Adrenal gland (tissue), 12 donors: ENCODE measurements around the gene CYP24A1. TPM values are rescaled to one million over a fixed set of nuclear protein-coding genes. Genes with fewer than 3 reads are reported as not detected.

Experiments used
- DNase-seq, 7 donors: peaks; one replicate each; pipeline ENCODE4 v3.0.0-alpha.2; 2019 to 2020
- H3K27ac ChIP-seq, 5 donors: fragments of 200-600 bp; sonication (generic) in 4 of 5; 1 replicate in 3 of 5; 2 replicates in 2 of 5; pipeline versions ENCODE4 v1.5.1 to v1.8.0; 2016 to 2020; ENCODE audit warnings: mild to moderate bottlenecking in 1 of 5
- H3K27me3 ChIP-seq: fragments of 200-600 bp; 2 replicates; pipeline ENCODE4 v1.8.0; 2021
- H3K36me3 ChIP-seq, 2 donors: fragments of 200-600 bp; replicated peaks in 1 of 2; 1 replicate in 1 of 2; 2 replicates in 1 of 2; pipeline versions ENCODE4 v1.5.1 to v1.8.0; 2018 to 2022
- H3K4me1 ChIP-seq, 2 donors: fragments of 200-600 bp; replicated peaks in 1 of 2; 1 replicate in 1 of 2; 2 replicates in 1 of 2; pipeline versions ENCODE4 v1.5.1 to v1.8.0; 2018 to 2021
- H3K4me3 ChIP-seq, 4 donors: fragments of 200-600 bp; sonication (generic) in 3 of 4; one replicate each; pipeline ENCODE4 v1.5.1; 2016 to 2018
- H3K9me3 ChIP-seq, 3 donors: fragments of 200-600 bp; sonication (generic) in 1 of 3; replicated peaks in 1 of 3; 1 replicate in 2 of 3; 2 replicates in 1 of 3; pipeline versions ENCODE4 v1.5.1 to v1.8.0; 2016 to 2021
- POLR2A ChIP-seq, 2 donors: fragments of 450-650 bp; IDR thresholded peaks; one replicate each; pipeline ENCODE4 v1.6.1; 2017; ENCODE audit warnings: antibody characterized with exemption in 2 of 2, mild to moderate bottlenecking in 2 of 2, moderate library complexity in 1 of 2
- WGBS, 4 donors: extraction: QIAGEN DNeasy Blood & Tissue Kit in 2 of 4; methylation state at CpG; one replicate each; pipeline versions ENCODE4 v1.1.5 to v1.1.7; 2013 to 2017; 5-methylcytosine and 5-hydroxymethylcytosine counted together
- intact Hi-C, 2 donors: fragments of 100-400 bp; cut with DNase I; formaldehyde crosslinking; loops; one replicate each; pipeline versions ENCODE4 v1.14.1 to v1.15.0; 2022 to 2023
- polyA plus RNA-seq, 3 donors: library from polyadenylated mRNA; stranded (reverse); fragments of 200-250 nt in 2 of 3; fragments of 350-450 nt in 1 of 3; fragmentation: Illumina TruSeq in 1 of 3; extraction: RNeasy Lipid Tissue Mini Kit (QIAGEN cat#74804) in 1 of 3; gene quantifications; one replicate each; pipeline ENCODE4 v1.2.3, GENCODE V29; 2013 to 2014
- total RNA-seq, 9 donors: library from RNA; depleted of rRNA in 4 of 9; stranded (reverse); fragments of >200 nt in 4 of 9; fragments of 120-200 nt in 1 of 9; fragmentation: NEBNext Ultra II Directional in 1 of 9; extraction: Animal tissue kit (Norgen Biotek cat#: 25700) in 1 of 9; gene quantifications; one replicate each; pipeline versions ENCODE4 v1.1.0 to v1.2.4, GENCODE V29; 2013 to 2023
- TF ChIP-seq, protein P1 (sequence below), 6 experiments: fragments of 450-650 bp in 4 of 6; fragments of 200-600 bp in 2 of 6; sonication (generic) in 1 of 6; IDR thresholded peaks; 1 replicate in 5 of 6; 2 replicates in 1 of 6; pipeline versions ENCODE4 v1.5.1 to v1.8.0; 2016 to 2021; ENCODE audit warnings: antibody characterized with exemption in 6 of 6, mild to moderate bottlenecking in 2 of 6, moderate library complexity in 1 of 6
- donor health status: healthy with polysubstance abuse.
- donor health status: Bipolar disorder and iron deficiency.
- donor health status: DM: yes; HTN: yes; CAD: no.
- donor health status: DM: no; HTN: no; CAD: no.
- donor health status: DM: no; HTN: no; CAD: no.
- donor health status: DM: yes; HTN: yes; CAD: no.

CYP24A1 gene
- total and polyA plus RNA-seq, 12 donors = 0.09 TPM; not detected in 11

DNA sequence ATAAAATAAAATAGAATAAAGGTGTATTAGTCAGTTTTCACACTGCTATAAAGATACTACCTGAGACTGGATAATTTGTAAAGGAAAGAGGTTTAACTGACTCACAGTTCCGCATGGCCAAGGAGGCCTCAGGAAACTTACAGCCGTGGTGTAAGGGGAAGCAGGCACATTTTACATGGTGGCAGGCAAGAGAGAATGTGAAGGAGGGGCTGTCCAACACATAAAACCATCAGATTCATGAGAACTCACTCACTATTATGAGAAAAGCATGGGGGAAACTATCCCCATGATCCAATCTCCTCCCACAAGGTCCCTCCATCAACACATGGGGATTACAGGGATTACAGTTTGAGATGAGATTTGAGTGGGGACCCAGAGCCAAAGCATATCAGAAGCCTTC is 62.3 kb downstream of the CYP24A1 start:
- no peak for TF ChIP-seq POLR2A (IDR thresholded peaks at IDR 0.05)
- TF ChIP-seq, protein P1, sequence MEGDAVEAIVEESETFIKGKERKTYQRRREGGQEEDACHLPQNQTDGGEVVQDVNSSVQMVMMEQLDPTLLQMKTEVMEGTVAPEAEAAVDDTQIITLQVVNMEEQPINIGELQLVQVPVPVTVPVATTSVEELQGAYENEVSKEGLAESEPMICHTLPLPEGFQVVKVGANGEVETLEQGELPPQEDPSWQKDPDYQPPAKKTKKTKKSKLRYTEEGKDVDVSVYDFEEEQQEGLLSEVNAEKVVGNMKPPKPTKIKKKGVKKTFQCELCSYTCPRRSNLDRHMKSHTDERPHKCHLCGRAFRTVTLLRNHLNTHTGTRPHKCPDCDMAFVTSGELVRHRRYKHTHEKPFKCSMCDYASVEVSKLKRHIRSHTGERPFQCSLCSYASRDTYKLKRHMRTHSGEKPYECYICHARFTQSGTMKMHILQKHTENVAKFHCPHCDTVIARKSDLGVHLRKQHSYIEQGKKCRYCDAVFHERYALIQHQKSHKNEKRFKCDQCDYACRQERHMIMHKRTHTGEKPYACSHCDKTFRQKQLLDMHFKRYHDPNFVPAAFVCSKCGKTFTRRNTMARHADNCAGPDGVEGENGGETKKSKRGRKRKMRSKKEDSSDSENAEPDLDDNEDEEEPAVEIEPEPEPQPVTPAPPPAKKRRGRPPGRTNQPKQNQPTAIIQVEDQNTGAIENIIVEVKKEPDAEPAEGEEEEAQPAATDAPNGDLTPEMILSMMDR (IDR thresholded peaks at IDR 0.05) = no peak
- Histone ChIP-seq H3K4me1 (no peaks in the 10 kb centered on the region), H3K27me3 (no peaks in the 10 kb centered on the region), H3K36me3 (no peaks in the 10 kb centered on the region), H3K27ac (no peak overlapping the region), H3K9me3 (no peaks in the 10 kb centered on the region), H3K4me3 (no peak overlapping the region)
- no peak for DNase-seq
- intact Hi-C loops = no loop called here
- WGBS, 4 donors = 78 to 87% (median 86%) methylated on average over 2 of the region's 2 CpGs

DNA sequence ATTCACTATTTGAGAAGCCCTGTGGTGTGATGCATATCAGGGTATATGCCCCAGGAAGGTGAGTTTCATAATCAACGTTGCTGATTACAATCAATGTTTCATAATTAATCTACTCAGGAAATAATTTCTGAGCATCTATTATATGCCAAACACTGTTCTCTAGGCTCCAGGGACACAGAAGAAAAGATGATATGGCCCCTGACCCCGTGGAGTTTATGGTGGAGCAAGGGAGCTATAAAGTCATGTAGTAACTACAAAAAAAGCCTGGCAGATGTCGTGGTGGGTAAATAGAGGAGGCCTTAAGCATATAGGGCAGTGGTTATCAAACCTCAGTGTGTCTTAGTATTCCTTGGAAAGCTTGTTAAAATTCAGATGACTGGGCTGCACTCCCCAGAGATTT is 63.3 kb downstream of the CYP24A1 start:
- DNase-seq = no peak
- WGBS, 4 donors = 63 to 76% (median 69%) methylated on average over 3 of the region's 3 CpGs

DNA sequence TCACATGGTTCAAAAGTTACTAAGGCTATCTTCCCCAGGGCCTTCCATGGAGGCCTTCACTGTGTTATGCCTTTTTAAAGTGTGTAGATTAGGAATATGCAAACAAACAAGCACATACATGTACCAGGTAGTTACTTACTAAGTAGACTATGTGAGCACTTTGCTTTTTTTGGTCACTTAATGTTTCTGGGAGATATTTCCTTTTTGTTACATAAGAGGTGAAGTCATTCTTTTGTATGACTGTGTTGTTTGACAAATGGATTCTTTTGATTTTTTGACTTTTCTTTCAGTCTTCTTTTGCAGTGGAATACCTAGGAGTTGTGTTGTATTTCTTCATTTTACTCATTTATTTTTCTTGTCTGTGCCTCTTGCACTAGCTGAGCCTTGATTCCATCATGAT is 63.7 kb downstream of the CYP24A1 start:
- intact Hi-C loops = no loop called here
- DNase-seq = no peak
- H3K27me3 ChIP-seq = no peaks in the 10 kb centered on the region
- no peaks in the 10 kb centered on the region for H3K36me3 ChIP-seq
- TF ChIP-seq, protein P1 (IDR thresholded peaks at IDR 0.05) = no peak
- no peak for TF ChIP-seq POLR2A (IDR thresholded peaks at IDR 0.05)
- no peak overlapping the region for H3K4me3 ChIP-seq
- no peaks in the 10 kb centered on the region for H3K4me1 ChIP-seq
- H3K27ac ChIP-seq = no peak overlapping the region
- H3K9me3 ChIP-seq = no peaks in the 10 kb centered on the region

More for the DNA sequence above, 63.3 kb downstream of the CYP24A1 start:
- no peaks in the 10 kb centered on the region for H3K36me3 ChIP-seq
- no peaks in the 10 kb centered on the region for H3K27me3 ChIP-seq
- H3K4me1 ChIP-seq = no peaks in the 10 kb centered on the region
- no peak for TF ChIP-seq POLR2A (IDR thresholded peaks at IDR 0.05)
- TF ChIP-seq, protein P1 (IDR thresholded peaks at IDR 0.05) = no peak
- no peak overlapping the region for H3K27ac ChIP-seq
- intact Hi-C loops = no loop called here
- no peaks in the 10 kb centered on the region for H3K9me3 ChIP-seq
- H3K4me3 ChIP-seq = no peak overlapping the region

DNA sequence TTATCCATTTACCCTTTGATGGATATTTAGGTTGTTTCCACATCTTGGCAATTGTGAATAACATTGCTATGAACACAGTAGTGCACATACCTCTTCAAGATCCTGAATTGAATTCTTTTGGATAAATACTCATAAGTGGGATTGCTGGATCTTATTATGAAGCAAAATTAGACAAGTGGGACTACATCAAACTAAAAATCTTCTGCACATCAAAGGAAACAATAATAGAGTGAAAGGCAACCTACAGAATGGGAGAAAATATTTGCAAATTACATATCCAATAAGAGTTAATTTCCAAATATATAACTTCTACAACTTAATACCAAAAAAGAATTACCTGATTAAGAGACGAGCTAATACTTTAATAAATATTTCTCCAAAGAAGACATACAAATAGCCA is 65.0 kb downstream of the CYP24A1 start:
- 58 to 83% (median 69%) methylated on average over 1 of the region's 1 CpG for WGBS, 4 donors
- Histone ChIP-seq H3K9me3 (no peaks in the 10 kb centered on the region), H3K27me3 (no peaks in the 10 kb centered on the region), H3K4me1 (no peaks in the 10 kb centered on the region), H3K4me3 (no peak overlapping the region), H3K27ac (no peak overlapping the region), H3K36me3 (no peaks in the 10 kb centered on the region)
- intact Hi-C loops = loop anchor here in 1 of 2 donors (10.0 kb wide), 1 partner anchor 536 kb away; no protein-coding TSS in a partner anchor
- TF ChIP-seq POLR2A (IDR thresholded peaks at IDR 0.05) = no peak
- TF ChIP-seq, protein P1 (IDR thresholded peaks at IDR 0.05) = no peak
- no peak for DNase-seq
